H7 (cell line): ENCODE results near the gene OSBP2. TPM values are rescaled to one million over a fixed set of nuclear protein-coding genes. Genes with fewer than 3 reads are reported as not detected.
"Not testable (repeated sequence)": the region's sequence is repeated elsewhere in the genome, so short reads cannot be mapped to it uniquely, and the experiment has no call there.

Source experiments
- DNase-seq: peaks from one replicate; pipeline ENCODE4 v3.0.0; 2012
- H3K27me3 ChIP-seq: 2 replicates; pipeline ENCODE4 v1.6.0; 2011; ENCODE audit warnings: mild to moderate bottlenecking, low read length; ENCODE audit not compliant: control insufficient read depth, insufficient read depth
- H3K36me3 ChIP-seq: replicated peaks from 2 replicates; pipeline ENCODE4 v1.5.1; 2011; ENCODE audit warnings: low read length; ENCODE audit not compliant: control insufficient read depth, insufficient read depth
- H3K4me3 ChIP-seq: 2 replicates; pipeline ENCODE4 v1.5.1; 2011; ENCODE audit warnings: low read depth, mild to moderate bottlenecking, control low read depth, low read length, moderate library complexity; ENCODE audit not compliant: insufficient read depth
- total RNA-seq: library from RNA; depleted of rRNA; stranded (reverse); fragments of >200 nt; shearing (Covaris generic); gene quantifications from 2 replicates; pipeline ENCODE4 v1.2.3, GENCODE V29; 2014

The OSBP2 gene
- total RNA-seq, 1 experiment from 2014 or later, result 4.7 TPM

GRCh38 chr22:30694171-30694639 lies 469 bp upstream of the OSBP2 start:
- H3K4me3 ChIP-seq, result peak overlapping the region; percentile 65
- DNase-seq, result peak; percentile 83

GRCh38 chr22:30695351-30695851 lies 727 bp downstream of the OSBP2 start:
- Histone ChIP-seq H3K36me3 (no peaks in the 10 kb centered on the region), H3K4me3 (peak overlapping the region; percentile 76)
- DNase-seq, result no peak

More at GRCh38 chr22:30694171-30694639, 469 bp upstream of the OSBP2 start:
- peaks cover 18% of the 10 kb centered on the region for H3K27me3 ChIP-seq
- no peaks in the 10 kb centered on the region for H3K36me3 ChIP-seq

DNA sequence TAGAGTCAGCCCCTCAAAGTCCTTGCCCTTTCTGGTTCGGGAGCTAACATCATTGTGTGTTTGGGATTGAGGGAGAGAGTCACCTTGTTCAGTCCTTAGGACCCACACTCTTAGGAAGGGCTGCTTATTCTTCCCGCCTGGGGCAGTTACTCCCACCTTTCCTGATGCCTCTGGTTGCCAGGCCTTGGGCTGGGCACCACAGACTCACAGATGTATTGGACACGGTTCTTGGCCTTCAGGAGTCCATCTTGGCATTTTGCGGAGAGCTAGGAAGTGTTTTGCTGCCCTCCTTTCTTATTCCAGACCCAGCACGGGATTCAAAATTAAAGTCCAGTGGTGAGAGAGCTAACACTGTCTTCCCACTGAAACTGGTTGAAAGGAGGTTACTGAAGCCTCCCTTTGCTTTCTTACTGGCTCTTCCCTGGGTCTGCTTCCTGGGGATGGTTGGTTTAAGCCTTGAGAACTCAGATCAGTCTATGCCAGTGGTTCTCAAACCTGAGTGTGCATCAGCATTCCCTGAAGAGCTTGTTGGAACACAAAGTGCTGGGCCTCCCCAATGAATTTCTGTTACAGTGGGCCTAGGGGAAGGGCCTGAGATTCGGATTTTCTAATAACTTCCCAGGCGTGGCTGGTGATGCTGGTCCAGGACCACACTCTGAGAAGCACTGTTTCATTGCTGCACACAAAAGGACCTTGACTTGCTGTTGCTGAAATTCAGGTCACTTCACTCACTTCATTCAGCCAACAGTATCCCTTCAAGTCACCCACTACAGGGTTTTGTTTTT lies 1.4 kb downstream of the OSBP2 start:
- no peaks in the 10 kb centered on the region for H3K36me3 ChIP-seq
- peaks cover 18% of the 10 kb centered on the region for H3K27me3 ChIP-seq
- DNase-seq, result no peak
- no peak overlapping the region for H3K4me3 ChIP-seq

More at GRCh38 chr22:30695351-30695851, 727 bp downstream of the OSBP2 start:
- peaks cover 18% of the 10 kb centered on the region for H3K27me3 ChIP-seq

DNA sequence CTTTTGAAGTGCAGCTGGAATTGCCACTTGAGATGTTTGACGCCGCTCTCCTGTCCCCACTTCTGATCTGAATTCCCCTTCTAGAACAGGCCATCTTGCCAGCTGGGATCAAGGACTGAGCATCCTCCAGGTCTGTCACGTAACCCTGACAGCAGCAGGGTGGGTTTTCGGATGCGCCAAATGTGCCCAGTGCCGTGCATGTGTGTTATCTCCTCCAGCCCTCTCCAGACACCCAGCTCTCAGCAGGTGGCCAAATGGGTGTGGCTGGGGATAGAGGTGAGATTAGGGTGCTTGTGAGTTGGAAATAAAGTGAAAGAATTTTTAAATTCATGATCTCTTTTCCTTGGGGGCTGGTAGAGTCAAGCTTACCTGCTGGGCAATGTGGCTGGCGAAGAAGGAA lies 3.3 kb downstream of the OSBP2 start:
- no peak for DNase-seq
- no peak overlapping the region for H3K4me3 ChIP-seq
- H3K27me3 ChIP-seq, result peaks cover 18% of the 10 kb centered on the region
- H3K36me3 ChIP-seq, result no peaks in the 10 kb centered on the region

DNA sequence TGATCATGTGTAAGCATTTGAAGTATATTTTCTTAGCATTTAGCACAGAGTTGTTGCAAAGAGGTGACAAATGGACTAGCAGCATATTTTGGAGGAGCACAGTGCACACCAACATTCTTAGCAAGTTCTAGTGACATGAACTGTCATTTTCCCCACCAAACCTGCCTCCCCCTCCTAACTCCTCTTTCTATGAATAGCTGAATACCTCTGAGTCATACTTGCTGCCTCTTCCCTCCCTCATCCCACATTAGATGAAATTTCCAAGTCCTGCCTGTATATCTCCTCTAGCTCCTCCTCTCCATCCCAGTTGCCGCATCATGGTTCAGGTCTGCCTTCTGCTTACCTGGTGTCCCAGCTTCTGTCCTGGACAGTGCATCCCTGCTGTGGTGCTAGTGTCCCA lies 7.2 kb downstream of the OSBP2 start:
- peaks cover under 1% of the 10 kb centered on the region; the same call in 1 of the 2 replicates for H3K27me3 ChIP-seq
- DNase-seq, result no peak
- H3K36me3 ChIP-seq, result no peaks in the 10 kb centered on the region

DNA sequence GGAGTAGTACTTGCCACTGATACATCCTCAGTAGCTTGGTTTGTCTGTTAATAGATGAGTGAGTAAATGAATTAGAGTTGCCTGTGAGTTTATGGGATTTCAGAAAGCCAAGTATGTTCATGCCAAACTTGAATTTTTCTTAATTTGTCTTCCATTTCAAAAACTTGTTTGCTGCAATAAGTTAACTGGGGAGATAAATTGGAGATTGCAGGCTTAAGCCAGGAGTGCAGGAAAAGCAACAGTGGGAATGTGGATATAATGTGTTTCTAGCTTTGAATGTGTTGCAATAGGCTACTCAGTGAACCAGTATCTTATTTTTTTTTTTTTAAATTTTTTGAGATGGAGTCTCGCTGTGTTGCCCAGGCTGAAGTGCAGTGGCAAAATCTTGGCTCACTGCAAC lies 8.2 kb downstream of the OSBP2 start:
- no peaks in the 10 kb centered on the region; the same call in 1 of the 2 replicates for H3K27me3 ChIP-seq
- DNase-seq, result no peak
- no peaks in the 10 kb centered on the region for H3K36me3 ChIP-seq
- no peak overlapping the region for H3K4me3 ChIP-seq

More for the DNA sequence above, 7.2 kb downstream of the OSBP2 start:
- no peak overlapping the region for H3K4me3 ChIP-seq

GRCh38 chr22:30704978-30705377 lies 10.3 kb downstream of the OSBP2 start:
- Histone ChIP-seq H3K4me3 (no peak overlapping the region), H3K27me3 (no peaks in the 10 kb centered on the region), H3K36me3 (no peaks in the 10 kb centered on the region)
- DNase-seq, result no peak

GRCh38 chr22:30705710-30706651 lies 11.3 kb downstream of the OSBP2 start:
- no peak for DNase-seq
- Histone ChIP-seq H3K4me3 (no peak overlapping the region), H3K27me3 (no peaks in the 10 kb centered on the region), H3K36me3 (no peaks in the 10 kb centered on the region)

DNA sequence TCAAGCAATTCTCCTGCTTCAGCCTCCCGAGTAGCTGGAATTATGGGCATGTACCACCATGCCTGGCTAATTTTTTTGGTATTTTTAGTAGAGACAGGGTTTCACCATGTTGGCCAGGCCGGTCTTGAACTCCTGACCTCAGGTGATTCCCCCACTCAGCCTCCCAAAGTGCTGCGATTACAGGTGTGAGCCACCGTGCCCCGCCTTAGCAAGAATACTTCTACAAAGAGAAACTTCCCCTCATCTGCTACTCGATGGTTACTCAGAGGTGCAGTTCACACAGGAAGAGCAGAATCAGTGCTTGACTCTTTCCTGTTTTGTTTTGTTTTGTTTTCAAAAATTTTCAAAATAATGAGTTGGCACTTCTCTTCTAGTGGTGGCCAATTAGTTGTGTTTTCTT lies 15.3 kb downstream of the OSBP2 start:
- not testable (repeated sequence) for H3K27me3 ChIP-seq, H3K4me3 ChIP-seq, DNase-seq, H3K36me3 ChIP-seq

DNA sequence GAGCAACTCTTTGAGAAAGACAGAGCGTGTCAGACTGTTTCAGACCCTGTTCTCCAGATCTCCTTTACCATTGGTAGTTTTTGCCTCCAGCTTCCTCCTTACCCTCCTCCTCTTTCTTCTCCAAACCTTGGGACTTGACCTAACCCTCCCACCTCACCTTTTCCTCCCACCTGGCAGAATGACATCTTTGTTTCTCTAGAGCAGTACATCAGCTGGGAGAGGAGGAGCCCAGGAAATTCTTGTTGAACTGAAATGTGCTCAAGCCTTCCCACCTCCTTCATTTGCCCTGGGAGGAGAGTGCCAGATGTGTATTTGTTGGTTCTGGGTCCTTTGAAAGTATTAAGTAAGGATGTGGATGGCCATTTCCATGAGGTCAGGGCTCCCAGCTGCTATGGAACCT lies 17.4 kb downstream of the OSBP2 start:
- DNase-seq, result no peak
- H3K27me3 ChIP-seq, result no peaks in the 10 kb centered on the region
- no peak overlapping the region for H3K4me3 ChIP-seq
- H3K36me3 ChIP-seq, result no peaks in the 10 kb centered on the region

- Histone ChIP-seq H3K36me3 (no peaks in the 10 kb centered on the region), H3K4me3 (no peak overlapping the region), H3K27me3 (no peaks in the 10 kb centered on the region)
- DNase-seq, result no peak
Measured at GRCh38 chr22:30714062-30714461, 19.4 kb downstream of the OSBP2 start.

DNA sequence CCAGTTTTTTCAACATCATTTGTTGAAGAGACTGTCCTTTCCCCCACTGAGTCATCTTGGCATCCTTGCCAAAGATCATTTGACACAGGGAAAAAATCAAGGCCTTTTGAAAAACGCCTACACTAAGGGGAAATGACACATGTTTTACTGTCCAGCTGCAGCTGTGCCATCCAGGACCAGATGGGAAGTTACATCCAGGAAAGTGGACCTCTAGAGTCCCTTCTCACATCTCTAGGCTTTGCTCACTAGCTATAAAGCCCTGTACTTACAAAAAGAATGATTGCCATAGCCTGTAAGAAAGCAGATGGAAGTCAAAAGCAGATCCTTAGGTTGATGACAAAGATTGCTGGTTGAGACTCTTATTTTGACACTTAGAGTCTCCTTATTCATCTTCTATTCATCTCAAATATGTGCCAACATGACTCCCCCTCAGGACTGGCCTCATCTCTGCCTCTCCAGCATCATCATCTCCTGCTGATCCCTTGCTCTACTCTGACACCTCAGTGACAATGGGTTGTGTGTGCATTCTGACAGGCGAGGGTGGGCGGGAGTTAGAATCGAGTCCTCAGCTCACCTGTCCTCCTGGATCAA lies 22.8 kb downstream of the OSBP2 start:
- DNase-seq, result no peak
- Histone ChIP-seq H3K36me3 (no peaks in the 10 kb centered on the region), H3K27me3 (no peaks in the 10 kb centered on the region), H3K4me3 (no peak overlapping the region)

GRCh38 chr22:30717952-30718351 lies 23.3 kb downstream of the OSBP2 start:
- Histone ChIP-seq H3K27me3 (no peaks in the 10 kb centered on the region), H3K4me3 (no peak overlapping the region), H3K36me3 (no peaks in the 10 kb centered on the region)
- DNase-seq, result no peak

- H3K4me3 ChIP-seq, result no peak overlapping the region
- H3K36me3 ChIP-seq, result no peaks in the 10 kb centered on the region
- DNase-seq, result no peak
- no peaks in the 10 kb centered on the region for H3K27me3 ChIP-seq
Measured at GRCh38 chr22:30718491-30718890, 23.8 kb downstream of the OSBP2 start.
